ENCODE results near the gene CPN2. TPM values are rescaled to one million over a fixed set of nuclear protein-coding genes. Genes with fewer than 3 reads are reported as not detected.

The CPN2 gene
- total RNA-seq, 2 donors from 2014 or later = 1.3 TPM; not detected in 1

GRCh38 chr3:194364314-194364651 lies 13.2 kb upstream of the CPN2 start:
- 81% methylated on average over 3 of the region's 3 CpGs for WGBS
- DNase-seq (ENCODE audit: low spot score) = no peak
- H3K27ac ChIP-seq = no peak overlapping the region
- intact Hi-C loops (cut with DNase I) = no loop called here
- H3K4me3 ChIP-seq = no peak overlapping the region
- no peak for TF ChIP-seq POLR2AphosphoS5 (IDR thresholded peaks at IDR 0.05)
- no peak for TF ChIP-seq POLR2A (IDR thresholded peaks at IDR 0.05)
- no peak for TF ChIP-seq CTCF (IDR thresholded peaks at IDR 0.05)
- H3K27me3 ChIP-seq (replicated peaks; ENCODE audit: insufficient read depth) = peaks cover 8% of the 10 kb centered on the region
- no peaks in the 10 kb centered on the region for H3K9me3 ChIP-seq
- H3K4me1 ChIP-seq (replicated peaks) = no peaks in the 10 kb centered on the region
- no peaks in the 10 kb centered on the region for H3K36me3 ChIP-seq

GRCh38 chr3:194360568-194360967 lies 9.4 kb upstream of the CPN2 start:
- Histone ChIP-seq H3K9me3 (no peaks in the 10 kb centered on the region), H3K27ac (no peak overlapping the region), H3K27me3 (replicated peaks; ENCODE audit: insufficient read depth) (no peaks in the 10 kb centered on the region), H3K4me1 (replicated peaks) (no peaks in the 10 kb centered on the region), H3K4me3 (no peak overlapping the region), H3K36me3 (no peaks in the 10 kb centered on the region)
- no peak for DNase-seq (ENCODE audit: low spot score)
- intact Hi-C loops (cut with DNase I) = no loop called here
- TF ChIP-seq POLR2AphosphoS5 (IDR thresholded peaks at IDR 0.05) = no peak
- TF ChIP-seq CTCF (IDR thresholded peaks at IDR 0.05) = no peak
- no peak for TF ChIP-seq POLR2A (IDR thresholded peaks at IDR 0.05)
- WGBS = 93% methylated on average over 18 of the region's 18 CpGs

- Histone ChIP-seq H3K4me3 (no peak overlapping the region), H3K27me3 (replicated peaks; ENCODE audit: insufficient read depth) (no peaks in the 10 kb centered on the region), H3K27ac (no peak overlapping the region), H3K4me1 (replicated peaks) (no peaks in the 10 kb centered on the region), H3K9me3 (no peaks in the 10 kb centered on the region), H3K36me3 (no peaks in the 10 kb centered on the region)
- TF ChIP-seq POLR2AphosphoS5 (IDR thresholded peaks at IDR 0.05) (no peak), CTCF (IDR thresholded peaks at IDR 0.05) (no peak), POLR2A (IDR thresholded peaks at IDR 0.05) (no peak)
- intact Hi-C loops (cut with DNase I) = loop anchor here (10.0 kb wide), 1 partner anchor 693 kb away; no protein-coding TSS in a partner anchor
- DNase-seq (ENCODE audit: low spot score) = no peak
- WGBS = 82% methylated on average over 11 of the region's 11 CpGs
Measured at GRCh38 chr3:194357681-194358080, 6.6 kb upstream of the CPN2 start.

- Histone ChIP-seq H3K27me3 (replicated peaks; ENCODE audit: insufficient read depth) (no peaks in the 10 kb centered on the region), H3K4me1 (replicated peaks) (no peaks in the 10 kb centered on the region), H3K4me3 (no peak overlapping the region), H3K36me3 (no peaks in the 10 kb centered on the region), H3K9me3 (no peaks in the 10 kb centered on the region), H3K27ac (no peak overlapping the region)
- intact Hi-C loops (cut with DNase I) = loop anchor here (10.0 kb wide), 1 partner anchor 691 kb away; no protein-coding TSS in a partner anchor
- DNase-seq (ENCODE audit: low spot score) = no peak
- 73% methylated on average over 7 of the region's 7 CpGs for WGBS
- TF ChIP-seq POLR2A (IDR thresholded peaks at IDR 0.05) (no peak), POLR2AphosphoS5 (IDR thresholded peaks at IDR 0.05) (no peak), CTCF (IDR thresholded peaks at IDR 0.05) (no peak)
Measured at GRCh38 chr3:194355379-194355778, 4.3 kb upstream of the CPN2 start.

- WGBS = 77% methylated on average over 2 of the region's 2 CpGs
Measured at GRCh38 chr3:194354315-194354714, 3.2 kb upstream of the CPN2 start.

More at GRCh38 chr3:194354315-194354714, 3.2 kb upstream of the CPN2 start:
- no peak overlapping the region for H3K27ac ChIP-seq
- no peak for DNase-seq (ENCODE audit: low spot score)
- intact Hi-C loops (cut with DNase I) = loop anchor here (10.0 kb wide), 1 partner anchor 690 kb away; no protein-coding TSS in a partner anchor
- H3K27me3 ChIP-seq (replicated peaks; ENCODE audit: insufficient read depth) = no peaks in the 10 kb centered on the region
- no peaks in the 10 kb centered on the region for H3K9me3 ChIP-seq
- H3K36me3 ChIP-seq = no peaks in the 10 kb centered on the region
- no peak overlapping the region for H3K4me3 ChIP-seq
- no peaks in the 10 kb centered on the region for H3K4me1 ChIP-seq (replicated peaks)
- TF ChIP-seq CTCF (IDR thresholded peaks at IDR 0.05) = no peak
- no peak for TF ChIP-seq POLR2A (IDR thresholded peaks at IDR 0.05)
- no peak for TF ChIP-seq POLR2AphosphoS5 (IDR thresholded peaks at IDR 0.05)
